GM18517 (cell line): ENCODE measurements around the gene JPT1.

Experiments
- ATAC-seq: cut with Tn5 transposase; IDR thresholded peaks from one replicate; pipeline ENCODE4 v1.9.1; 2021; ENCODE audit warnings: mild to moderate bottlenecking, moderate library complexity; ENCODE audit not compliant: unreplicated experiment

JPT1 gene

GRCh38 chr17:75109407-75110233 is 44.7 kb downstream of the JPT1 start, which contains the start of gene ARMC7:
Gene ARMC7, plus strand, starts transcription at chr17:75109969. Its CDS starts 320 bp downstream, at chr17:75110289.
- peak; percentile 57 for ATAC-seq

DNA sequence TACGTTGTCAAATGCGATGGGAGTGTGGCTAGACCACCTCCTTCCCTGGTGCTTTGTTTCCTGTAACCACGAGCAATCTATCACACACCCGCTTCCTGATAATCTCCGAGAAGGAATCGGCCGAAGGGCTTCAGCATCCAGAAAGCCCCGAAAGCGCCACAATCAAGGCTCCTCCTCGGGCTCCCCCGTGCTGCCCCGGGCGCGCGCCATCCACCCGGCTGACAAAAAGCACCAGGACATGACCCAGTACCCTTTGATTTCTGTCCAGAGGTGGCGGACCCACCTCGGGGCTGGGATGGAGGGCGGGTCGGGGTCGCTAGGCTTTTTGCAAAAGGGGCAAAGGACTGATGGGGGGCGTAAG is 45.3 kb downstream of the JPT1 start:
- ATAC-seq, result no peak

DNA sequence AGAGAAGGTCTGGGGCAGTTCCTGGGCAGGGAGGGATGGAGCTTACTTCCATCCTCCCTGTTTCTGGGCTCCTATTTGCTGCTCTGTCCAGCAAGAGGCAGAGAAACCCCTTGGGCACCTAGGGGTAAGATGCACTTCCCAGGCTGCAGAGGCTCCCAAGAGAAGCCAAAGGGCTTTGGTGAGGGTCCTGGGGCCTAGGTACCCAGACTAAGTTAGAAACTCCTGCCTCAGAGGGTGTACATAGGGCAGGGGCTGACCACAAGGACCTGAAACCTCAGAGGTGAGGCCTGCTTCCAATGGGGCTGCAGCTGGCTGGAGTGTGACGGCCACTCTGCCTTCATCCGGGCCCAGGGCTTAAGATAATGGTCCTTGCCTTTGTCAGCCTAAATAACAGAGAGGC is 46.1 kb downstream of the JPT1 start:
- ATAC-seq, result no peak

DNA sequence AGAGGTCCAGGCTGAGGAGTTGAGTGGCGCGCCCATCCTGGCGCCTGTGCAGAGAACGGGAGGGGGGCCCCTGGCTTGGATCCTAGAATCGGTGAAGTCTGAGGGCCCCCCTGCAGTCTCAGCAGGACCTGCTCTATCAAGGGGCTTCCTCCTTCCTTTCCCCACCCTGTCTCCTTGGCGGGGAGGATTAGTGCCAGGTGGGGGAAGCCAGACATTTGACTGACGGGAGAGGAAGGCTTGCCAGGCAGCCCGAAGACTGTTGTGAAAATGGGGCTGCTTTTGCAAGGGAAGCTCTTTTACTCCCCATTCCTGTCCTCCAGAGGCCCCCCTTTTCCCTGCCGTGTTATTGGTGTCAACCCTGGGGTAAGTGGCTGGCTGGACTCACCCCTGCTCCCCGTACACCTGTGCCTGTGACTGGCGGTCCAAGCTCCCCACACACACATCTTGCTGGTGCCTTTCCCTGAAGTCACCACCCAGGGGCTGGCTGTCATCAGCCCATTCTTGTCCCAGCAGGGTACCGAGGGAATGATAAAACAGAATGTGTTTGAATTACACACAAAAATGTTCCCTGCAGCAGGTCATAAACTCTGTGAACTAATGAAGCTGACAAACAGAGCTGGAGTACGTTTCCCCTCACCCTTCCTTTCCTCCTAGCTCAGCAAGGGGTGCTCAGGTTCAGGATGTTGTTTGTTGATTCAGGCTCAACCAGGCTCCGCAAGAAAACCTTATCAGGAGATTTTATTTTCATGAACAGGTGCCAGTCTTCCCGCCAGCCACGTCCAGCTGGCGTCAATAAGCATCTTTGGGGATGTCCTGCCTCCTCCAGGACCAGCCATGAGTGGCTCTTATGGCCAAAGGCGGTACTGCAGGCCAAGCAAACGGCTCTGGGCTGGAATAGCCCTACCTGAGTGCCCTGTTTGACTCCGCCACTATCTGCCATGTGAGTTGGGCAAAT is 48.9 kb downstream of the JPT1 start:
- ATAC-seq, result no peak

GRCh38 chr17:75103601-75104554 is 50.4 kb downstream of the JPT1 start:
- no peak for ATAC-seq

GRCh38 chr17:75102385-75102821 is 51.9 kb downstream of the JPT1 start:
- no peak for ATAC-seq

DNA sequence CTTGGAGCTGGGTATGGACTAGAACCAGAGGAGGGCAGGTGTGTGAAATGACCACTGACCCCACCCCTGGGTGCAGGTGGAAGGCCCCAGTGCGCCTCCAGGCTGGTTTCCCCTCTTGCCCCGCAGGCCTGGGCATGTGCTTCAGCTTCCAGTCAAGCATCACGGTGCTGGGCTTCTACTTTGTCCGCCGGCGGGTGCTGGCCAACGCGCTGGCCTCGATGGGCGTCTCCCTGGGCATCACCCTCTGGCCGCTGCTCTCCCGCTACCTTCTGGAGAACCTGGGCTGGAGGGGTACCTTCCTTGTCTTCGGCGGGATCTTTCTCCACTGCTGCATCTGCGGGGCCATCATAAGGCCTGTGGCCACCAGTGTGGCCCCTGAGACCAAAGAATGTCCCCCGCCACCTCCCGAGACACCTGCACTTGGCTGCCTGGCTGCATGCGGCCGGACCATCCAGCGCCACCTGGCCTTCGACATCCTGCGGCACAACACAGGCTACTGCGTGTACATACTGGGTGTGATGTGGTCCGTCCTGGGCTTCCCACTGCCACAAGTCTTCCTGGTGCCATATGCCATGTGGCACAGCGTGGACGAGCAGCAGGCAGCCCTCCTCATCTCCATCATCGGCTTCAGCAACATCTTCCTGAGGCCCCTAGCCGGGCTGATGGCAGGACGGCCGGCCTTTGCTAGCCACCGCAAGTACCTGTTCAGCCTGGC is 54.3 kb downstream of the JPT1 start:
- ATAC-seq, result no peak

GRCh38 chr17:75098861-75099260 is 55.5 kb downstream of the JPT1 start:
- ATAC-seq, result no peak

- ATAC-seq, result no peak
These were observed 56.4 kb downstream of the JPT1 start for GRCh38 chr17:75097865-75098264.

- ATAC-seq, result no peak
These were observed 58.2 kb downstream of the JPT1 start for GRCh38 chr17:75096082-75096625.

DNA sequence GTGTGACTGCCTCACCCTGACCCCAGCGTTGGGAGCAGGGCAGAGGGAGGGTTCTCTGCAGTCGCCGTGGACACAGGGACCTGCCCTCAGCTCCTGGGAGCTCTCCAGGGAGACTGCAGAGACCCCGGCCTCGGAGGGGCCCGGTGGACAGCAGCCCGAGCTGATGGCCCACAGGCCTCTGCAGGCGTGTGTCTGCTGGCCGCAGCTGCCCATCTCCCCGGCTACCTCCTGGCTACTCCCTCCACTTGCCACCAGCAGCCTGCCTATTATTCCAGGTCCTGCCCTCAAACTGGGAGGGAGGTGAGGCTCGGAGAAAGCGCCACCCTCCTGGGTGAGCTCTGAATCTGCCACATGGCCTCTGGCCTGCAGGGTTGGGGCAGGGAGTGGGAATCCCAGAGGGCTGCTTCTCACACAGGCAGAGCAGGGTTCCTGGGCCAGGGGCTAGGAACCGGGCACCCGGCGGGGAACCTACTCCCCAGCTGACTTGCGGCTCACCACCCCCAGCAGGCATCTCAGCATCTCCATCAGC is 59.4 kb downstream of the JPT1 start:
- ATAC-seq, result no peak

- ATAC-seq, result no peak
These were observed 60.7 kb downstream of the JPT1 start for GRCh38 chr17:75093548-75094158.

DNA sequence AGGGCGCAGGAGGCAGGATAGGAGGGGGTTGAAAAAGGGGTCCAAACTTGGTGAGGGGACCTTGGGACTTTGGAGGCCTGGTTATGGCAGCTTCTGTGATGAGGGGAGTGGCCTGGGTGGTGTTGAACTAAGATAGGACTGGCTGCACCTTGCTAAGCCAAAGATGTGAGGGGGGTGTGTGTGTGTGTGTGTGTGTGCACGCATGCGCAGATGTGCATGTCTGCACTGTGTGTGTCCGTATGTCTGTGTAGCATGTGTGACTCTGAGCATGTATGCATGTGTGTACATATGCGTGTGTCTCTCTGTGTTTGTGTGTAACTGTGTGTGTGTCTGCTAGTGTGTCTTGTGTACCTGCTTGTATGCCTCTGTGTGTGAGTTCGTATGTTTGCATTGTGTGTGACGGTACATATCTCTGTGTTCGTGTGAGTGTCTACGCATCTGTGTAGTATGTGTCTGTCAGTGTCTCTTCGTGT is 62.4 kb downstream of the JPT1 start:
- no peak for ATAC-seq

DNA sequence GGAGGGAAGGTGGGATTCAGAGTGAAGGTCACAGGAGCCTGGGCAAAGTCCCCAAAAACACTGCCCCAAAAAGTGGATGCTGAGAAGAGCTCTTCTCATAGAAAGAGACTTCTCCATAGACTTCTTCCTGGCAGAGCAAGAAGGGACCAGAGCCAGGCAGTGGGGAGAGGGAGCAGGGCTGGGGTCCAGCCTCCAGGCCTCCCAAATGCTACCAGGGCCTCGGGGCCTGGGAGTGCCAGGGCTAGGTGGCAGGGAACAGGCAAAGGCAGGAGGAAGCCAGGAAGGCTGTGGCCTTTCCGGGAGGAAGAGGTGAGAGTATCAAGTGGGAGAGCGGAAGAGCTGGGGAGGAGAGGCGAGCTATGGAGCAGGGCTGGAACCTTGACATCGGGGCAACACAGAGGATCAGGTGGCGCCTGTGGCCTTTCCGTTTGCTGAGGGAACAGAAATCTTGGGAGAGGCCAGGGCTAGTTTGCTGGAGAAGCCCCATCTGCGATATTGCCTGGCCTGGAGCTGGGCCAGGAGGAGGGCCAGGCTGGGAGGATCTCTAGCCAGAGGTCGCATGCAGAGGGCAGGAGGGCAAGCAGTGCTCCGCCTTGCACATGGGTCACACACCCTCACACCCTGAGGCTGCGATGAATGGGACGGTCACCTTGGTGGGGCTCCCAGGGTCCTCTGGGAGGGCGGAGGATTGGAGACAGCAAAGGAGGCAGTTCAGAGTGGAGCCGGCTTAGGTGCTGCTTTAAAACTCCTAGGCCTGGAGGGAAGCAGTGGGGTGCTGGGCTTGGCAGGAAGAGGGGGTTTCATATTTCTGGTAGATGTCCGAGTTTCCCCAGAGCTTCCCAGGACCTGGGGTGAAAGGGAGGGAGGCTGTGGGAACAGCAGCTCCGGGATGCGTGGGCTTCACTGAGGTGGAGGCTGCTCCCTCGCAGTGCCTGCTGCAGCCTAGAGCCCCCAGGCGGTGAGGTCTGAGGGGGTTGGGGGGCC is 63.1 kb downstream of the JPT1 start:
- ATAC-seq, result no peak

DNA sequence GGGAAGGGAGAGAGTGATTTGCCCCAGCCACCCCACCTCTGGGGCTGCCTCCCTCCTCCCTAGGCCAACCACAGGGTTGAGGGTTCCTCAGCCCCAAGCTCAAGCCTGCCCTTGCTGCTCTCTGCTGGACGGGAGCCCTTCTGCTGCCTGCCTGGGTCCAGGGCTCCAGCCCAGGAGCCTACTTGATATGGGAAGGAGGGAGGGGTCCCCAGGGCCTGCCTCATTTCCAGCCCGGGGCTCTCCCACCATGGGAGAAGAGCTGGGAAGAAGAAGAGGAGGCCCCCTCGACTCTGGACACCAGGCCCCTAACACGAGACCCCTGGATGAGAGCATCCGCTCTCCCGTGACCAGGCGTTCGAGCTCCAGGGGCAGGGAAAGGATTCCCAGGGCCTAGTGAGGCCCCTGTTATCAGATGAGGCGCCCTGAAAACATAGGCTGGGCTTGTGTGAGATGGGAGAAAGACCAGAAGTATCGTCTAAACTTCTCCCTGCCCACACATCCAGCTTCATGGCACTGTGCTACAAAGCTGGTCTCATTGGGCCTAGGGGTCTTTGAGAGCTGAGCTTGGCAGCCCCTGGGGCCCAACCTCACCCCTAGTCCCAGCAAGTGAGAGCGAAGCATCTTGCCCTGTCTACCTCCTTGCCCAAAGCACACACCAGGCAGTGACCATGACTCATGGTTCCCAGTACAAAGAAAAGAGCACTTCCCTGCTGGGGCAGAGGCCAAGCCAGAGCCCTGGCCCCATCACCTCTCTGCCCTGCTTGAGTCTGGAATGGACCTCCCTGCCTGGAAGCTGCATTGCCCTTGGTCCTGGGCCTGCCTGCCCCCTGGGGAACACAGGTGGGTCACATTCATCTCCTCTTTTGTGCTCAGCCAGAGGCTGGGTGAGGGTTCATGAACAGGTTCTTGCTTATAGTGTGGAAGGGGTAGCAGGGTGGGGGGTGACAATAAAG is 65.6 kb downstream of the JPT1 start:
- ATAC-seq, result no peak
